WTC11 (cell line): ENCODE data around the gene METAP1. TPM values are rescaled to one million over a fixed set of nuclear protein-coding genes. Genes with fewer than 3 reads are reported as not detected.
"Not testable (repeated sequence)": the region's sequence is repeated elsewhere in the genome, so short reads cannot be mapped to it uniquely, and the experiment has no call there.

Experiments
- ATAC-seq: fragments of 200-7000 bp; cut with Tn5 transposase; 2 replicates; pipeline ENCODE4 v1.10.0; 2021; ENCODE audit warnings: mild to moderate bottlenecking, moderate library complexity
- CTCF ChIA-PET: fragments of 300-600 bp; sonication (Branson Sonifier 250); formaldehyde crosslinking; loops from one replicate; lab custom pipeline; 2021; ENCODE audit warnings: antibody characterized with exemption; lab: Charles Lee
- POLR2A ChIA-PET: fragments of 350-600 bp; sonication (Branson Sonifier 250); formaldehyde crosslinking; loops from one replicate; lab custom pipeline; 2021; ENCODE audit warnings: antibody characterized with exemption; lab: Charles Lee
- DNase-seq: peaks from one replicate; pipeline ENCODE4 v3.0.0; 2021; ENCODE audit warnings: low spot score
- H3K27ac Mint-ChIP-seq: 2 replicates; pipeline ENCODE4 v1.8.0; 2021; ENCODE audit warnings: mixed read lengths
- H3K27me3 Mint-ChIP-seq: 2 replicates; pipeline ENCODE4 v1.8.0; 2021; ENCODE audit warnings: low read depth, mild to moderate bottlenecking, moderate library complexity, mixed read lengths
- H3K36me3 Mint-ChIP-seq: 2 replicates; pipeline ENCODE4 v1.8.0; 2021; ENCODE audit warnings: mixed read lengths
- H3K4me1 Mint-ChIP-seq: 2 replicates; pipeline ENCODE4 v1.8.0; 2022; ENCODE audit warnings: mixed read lengths
- H3K4me3 Mint-ChIP-seq: 2 replicates; pipeline ENCODE4 v1.8.0; 2021; ENCODE audit warnings: mild to moderate bottlenecking, moderate library complexity, mixed read lengths
- H3K9me3 Mint-ChIP-seq: 2 replicates; pipeline ENCODE4 v1.8.0; 2021; ENCODE audit warnings: mixed read lengths
- AFF4 ChIP-seq: sonication (generic); formaldehyde crosslinking; IDR thresholded peaks from 2 replicates; pipeline ENCODE4 v1.8.1; 2023; ENCODE audit warnings: mild to moderate bottlenecking, missing genetic modification reagents, borderline replicate concordance
- ARID4B ChIP-seq: sonication (generic); formaldehyde crosslinking; IDR thresholded peaks from 2 replicates; pipeline ENCODE4 v1.8.0; 2023; ENCODE audit warnings: missing genetic modification reagents, mild to moderate bottlenecking, borderline replicate concordance
- ESRRA ChIP-seq: sonication (generic); formaldehyde crosslinking; IDR thresholded peaks from 2 replicates; pipeline ENCODE4 v1.8.1; 2022; ENCODE audit warnings: mild to moderate bottlenecking, missing genetic modification reagents, borderline replicate concordance
- FOXP4 ChIP-seq: sonication (generic); formaldehyde crosslinking; IDR thresholded peaks from 2 replicates; pipeline ENCODE4 v1.8.0; 2022; ENCODE audit warnings: mild to moderate bottlenecking, missing genetic modification reagents
- NFYB ChIP-seq: sonication (generic); formaldehyde crosslinking; conservative IDR thresholded peaks from 2 replicates; pipeline ENCODE4 v1.8.0; 2022; ENCODE audit warnings: low read depth, missing genetic modification reagents
- SMAD3 ChIP-seq: sonication (generic); formaldehyde crosslinking; IDR thresholded peaks from 2 replicates; pipeline ENCODE4 v1.8.0; 2022; ENCODE audit warnings: missing genetic modification reagents, mild to moderate bottlenecking, borderline replicate concordance
- SP1 ChIP-seq: sonication (generic); formaldehyde crosslinking; conservative IDR thresholded peaks from 2 replicates; pipeline ENCODE4 v1.8.1; 2022; ENCODE audit warnings: missing genetic modification reagents
- STAT6 ChIP-seq: sonication (generic); formaldehyde crosslinking; conservative IDR thresholded peaks from 2 replicates; pipeline ENCODE4 v1.8.1; 2023; ENCODE audit warnings: mild to moderate bottlenecking, low read depth, missing genetic modification reagents, moderate library complexity
- TEAD1 ChIP-seq: sonication (generic); formaldehyde crosslinking; IDR thresholded peaks from 2 replicates; pipeline ENCODE4 v1.8.0; 2022; ENCODE audit warnings: mild to moderate bottlenecking, missing genetic modification reagents
- TEAD4 ChIP-seq: sonication (generic); formaldehyde crosslinking; IDR thresholded peaks from 2 replicates; pipeline ENCODE4 v1.8.0; 2022; ENCODE audit warnings: mild to moderate bottlenecking, missing genetic modification reagents
- TP53 ChIP-seq: sonication (generic); formaldehyde crosslinking; IDR thresholded peaks from 2 replicates; pipeline ENCODE4 v1.8.1; 2023; ENCODE audit warnings: mild to moderate bottlenecking, missing genetic modification reagents
- USF2 ChIP-seq: sonication (generic); formaldehyde crosslinking; IDR thresholded peaks from 2 replicates; pipeline ENCODE4 v1.8.1; 2023; ENCODE audit warnings: mild to moderate bottlenecking, missing genetic modification reagents, moderate library complexity
- ZBTB21 ChIP-seq: sonication (generic); formaldehyde crosslinking; IDR thresholded peaks from 2 replicates; pipeline ENCODE4 v1.8.1; 2023; ENCODE audit warnings: mild to moderate bottlenecking, missing genetic modification reagents, borderline replicate concordance
- ZNF416 ChIP-seq: fragments of 250-450 bp; sonication (Bioruptor Pico); IDR thresholded peaks from 2 replicates; pipeline ENCODE4 v1.9.0; 2021; ENCODE audit warnings: mild to moderate bottlenecking, inconsistent platforms
- ZNF423 ChIP-seq: fragments of 250-450 bp; sonication (Bioruptor Pico); IDR thresholded peaks from 2 replicates; pipeline ENCODE4 v2.1.2; 2022; ENCODE audit warnings: mild to moderate bottlenecking, moderate library complexity
- total RNA-seq: library from RNA; stranded (reverse); gene quantifications from 3 replicates; pipeline ENCODE4 v1.2.3, GENCODE V29; 2021

Gene METAP1
- total RNA-seq, 1 experiment from 2014 or later, result 102 TPM

GRCh38 chr4:99091216-99091575 is 95.7 kb downstream of the METAP1 start (continued):
- TF ChIP-seq ARID4B (no peak), STAT6 (CRISPR knock-in tag) (no peak), TEAD4 (CRISPR knock-in tag) (no peak)

- H3K4me1 Mint-ChIP-seq, result peaks cover 37% of the 10 kb centered on the region
- H3K27ac Mint-ChIP-seq, DNase-seq, POLR2A ChIA-PET, H3K9me3 Mint-ChIP-seq, ATAC-seq, H3K4me3 Mint-ChIP-seq, H3K27me3 Mint-ChIP-seq, CTCF ChIA-PET, H3K36me3 Mint-ChIP-seq: not testable (repeated sequence)
These were observed 96.3 kb downstream of the METAP1 start for GRCh38 chr4:99091841-99092240.

GRCh38 chr4:99099311-99099710 is 103.8 kb downstream of the METAP1 start:
- DNase-seq (no peak), ATAC-seq (no peak)
- Mint-ChIP-seq H3K27me3 (peaks cover 2% of the 10 kb centered on the region; the same call in 1 of the 2 replicates), H3K9me3 (peaks cover 26% of the 10 kb centered on the region), H3K36me3 (peaks cover 20% of the 10 kb centered on the region), H3K4me3 (no peak overlapping the region), H3K4me1 (no peaks in the 10 kb centered on the region), H3K27ac (no peak overlapping the region)
- POLR2A ChIA-PET, result no interaction called here
- CTCF ChIA-PET, result no interaction called here
- TF ChIP-seq ZNF416 (CRISPR knock-in tag), result no peak
- no peak for TF ChIP-seq NFYB (CRISPR knock-in tag)
- TF ChIP-seq ZBTB21 (CRISPR knock-in tag), result no peak
- TF ChIP-seq FOXP4, result no peak
- no peak for TF ChIP-seq ZNF423 (CRISPR knock-in tag)
- TF ChIP-seq STAT6 (CRISPR knock-in tag), result no peak
- TF ChIP-seq AFF4, result no peak
- TF ChIP-seq USF2 (CRISPR knock-in tag), result no peak
- TF ChIP-seq TP53 (CRISPR knock-in tag), result no peak
- no peak for TF ChIP-seq SP1 (CRISPR knock-in tag)
- no peak for TF ChIP-seq TEAD1
- TF ChIP-seq ESRRA (CRISPR knock-in tag), result no peak
- no peak for TF ChIP-seq SMAD3 (CRISPR knock-in tag)
